ENCODE data around the gene BNIP3.

- TF ChIP-seq EGR1 (IDR thresholded peaks at IDR 0.05; ENCODE audit: borderline replicate concordance, low read depth, low read length): no peak
- no peak for TF ChIP-seq TCF12 (IDR thresholded peaks at IDR 0.05; ENCODE audit: low read depth, low read length)
- no peak for TF ChIP-seq CTCF (IDR thresholded peaks at IDR 0.05; ENCODE audit: control extremely low read depth in 1 of 3, insufficient read depth in 1 of 3, low read depth in 1 of 3, low read length in 3 of 3)
- TF ChIP-seq POLR2A (IDR thresholded peaks at IDR 0.05; ENCODE audit: control extremely low read depth in 1 of 2, low read depth in 2 of 2, low read length in 2 of 2): no peak
- TF ChIP-seq CEBPB (IDR thresholded peaks at IDR 0.05; ENCODE audit: low read depth, low read length): no peak
- no peak for TF ChIP-seq BRCA1 (IDR thresholded peaks at IDR 0.05; ENCODE audit: low read depth, low read length)
- TF ChIP-seq TEAD4 (IDR thresholded peaks at IDR 0.05; ENCODE audit: low read depth, low read length): no peak
- no peak for TF ChIP-seq SP2 (IDR thresholded peaks at IDR 0.05; ENCODE audit: low read length)
Measured at GRCh38 chr10:131998845-131999681, 17.3 kb upstream of the BNIP3 start.
